NT2/D1 (cell line): ENCODE measurements around the gene DDAH1.

Source experiments
- SUZ12 ChIP-seq: IDR thresholded peaks from 2 replicates; pipeline ENCODE4 v1.6.1; 2011; ENCODE audit not compliant: insufficient read length, insufficient read depth; ENCODE audit errors: extremely low read depth
- YY1 ChIP-seq: IDR thresholded peaks from 2 replicates; pipeline ENCODE4 v1.6.1; 2011; ENCODE audit not compliant: insufficient read length, insufficient read depth
- ZNF274 ChIP-seq: IDR thresholded peaks from 2 replicates; pipeline ENCODE4 v1.6.1; 2011; ENCODE audit warnings: mild to moderate bottlenecking, low read depth, low read length

GRCh38 chr1:85289848-85290335, 175.1 kb downstream of the DDAH1 start:
- TF ChIP-seq YY1 (no peak), ZNF274 (no peak), SUZ12 (no peak)
